IMR-90 (cell line): Measurements from ENCODE around the gene ZNF593OS.

ENCODE experiments used
- BHLHE40 ChIP-seq: fragments of 150-350 bp; IDR thresholded peaks from 2 replicates; pipeline ENCODE4 v1.6.1; 2016; ENCODE audit warnings: mild to moderate bottlenecking, low read depth, low read length
- CEBPB ChIP-seq: IDR thresholded peaks from 2 replicates; pipeline ENCODE4 v1.6.1; 2012; ENCODE audit warnings: low read depth, low read length, improper control_type of control experiment
- CHD1 ChIP-seq: IDR thresholded peaks from 2 replicates; pipeline ENCODE4 v1.6.1; 2012; ENCODE audit warnings: low read depth, low read length, improper control_type of control experiment
- CTCF ChIP-seq: conservative IDR thresholded peaks from 2 replicates; pipeline ENCODE4 v1.5.1; 2012; ENCODE audit warnings: mild to moderate bottlenecking, low read depth, low read length, improper control_type of control experiment
- ELK1 ChIP-seq: fragments of 150-350 bp; IDR thresholded peaks from 2 replicates; pipeline ENCODE4 v1.6.1; 2016; ENCODE audit warnings: low read depth, mild to moderate bottlenecking, low read length, moderate library complexity, borderline replicate concordance
- FOS ChIP-seq: fragments of 150-350 bp; IDR thresholded peaks from 2 replicates; pipeline ENCODE4 v1.6.1; 2016; ENCODE audit warnings: low read depth, low read length
- MAFK ChIP-seq: IDR thresholded peaks from 2 replicates; pipeline ENCODE4 v1.6.1; 2012; ENCODE audit warnings: low read depth, low read length, improper control_type of control experiment
- MXI1 ChIP-seq: IDR thresholded peaks from 2 replicates; pipeline ENCODE4 v1.6.1; 2012; ENCODE audit warnings: low read depth, mild to moderate bottlenecking, low read length, moderate library complexity, borderline replicate concordance
- NFE2L2 ChIP-seq: fragments of 150-350 bp; IDR thresholded peaks from 2 replicates; pipeline ENCODE4 v1.6.1; 2016; ENCODE audit warnings: low read depth, mild to moderate bottlenecking, low read length
- POLR2A ChIP-seq: IDR thresholded peaks from 2 replicates; pipeline ENCODE4 v1.6.1; 2012; ENCODE audit warnings: mild to moderate bottlenecking, low read depth, low read length
- RAD21 ChIP-seq: IDR thresholded peaks from 2 replicates; pipeline ENCODE4 v1.6.1; 2012; ENCODE audit warnings: low read length, improper control_type of control experiment
- RCOR1 ChIP-seq: IDR thresholded peaks from 2 replicates; pipeline ENCODE4 v1.6.1; 2012; ENCODE audit warnings: mild to moderate bottlenecking, low read length, improper control_type of control experiment; ENCODE audit not compliant: insufficient replicate concordance
- RFX5 ChIP-seq: IDR thresholded peaks from 2 replicates; pipeline ENCODE4 v1.8.0; 2012; ENCODE audit warnings: low read depth, mild to moderate bottlenecking, low read length, moderate library complexity
- USF2 ChIP-seq: fragments of 150-350 bp; IDR thresholded peaks from 2 replicates; pipeline ENCODE4 v1.6.1; 2017; ENCODE audit warnings: mild to moderate bottlenecking, antibody characterized with exemption, low read length, low read depth

- TF ChIP-seq CTCF (no peak), RAD21 (no peak), FOS (no peak), POLR2A (no peak), RCOR1 (no peak), CHD1 (no peak), CEBPB (no peak), USF2 (no peak), NFE2L2 (no peak), BHLHE40 (no peak), MXI1 (no peak), RFX5 (no peak), ELK1 (no peak), MAFK (no peak)
These were observed 11.9 kb downstream of the ZNF593OS start for GRCh38 chr1:26159743-26160039.
